AG09319 (cell line): ENCODE data around the gene MYZAP.

Experiments used
- DNase-seq: peaks from one replicate; pipeline ENCODE4 v3.0.0-alpha.2; 2010; ENCODE audit warnings: low read depth; ENCODE audit errors: extremely low read depth
- TF ChIP-seq, protein P1 (sequence below): IDR thresholded peaks from 2 replicates; pipeline ENCODE4 v1.5.1; 2011; ENCODE audit warnings: low read depth, mild to moderate bottlenecking, inconsistent platforms, low read length, moderate library complexity

Gene MYZAP

DNA sequence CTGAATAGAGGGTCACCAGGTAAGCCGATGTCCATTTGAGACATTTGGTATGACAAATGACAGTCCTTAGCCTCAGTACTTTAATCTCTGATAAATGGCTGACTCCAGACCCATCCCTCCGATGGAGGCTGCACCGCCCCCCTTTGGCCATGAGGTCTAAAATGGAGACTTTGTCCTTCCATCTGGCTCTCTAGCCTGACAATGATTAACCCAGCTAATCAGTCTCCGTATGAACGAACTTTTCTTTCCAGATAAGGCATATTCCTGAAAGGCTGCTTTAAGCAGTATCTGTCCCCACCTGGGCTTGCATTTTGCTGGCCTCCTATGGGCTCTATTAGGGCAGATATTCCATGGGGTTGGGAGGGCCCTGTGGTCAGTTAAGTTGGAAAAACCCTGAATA is 10.8 kb upstream of the MYZAP start:
- no peak for DNase-seq
- TF ChIP-seq, protein P1, sequence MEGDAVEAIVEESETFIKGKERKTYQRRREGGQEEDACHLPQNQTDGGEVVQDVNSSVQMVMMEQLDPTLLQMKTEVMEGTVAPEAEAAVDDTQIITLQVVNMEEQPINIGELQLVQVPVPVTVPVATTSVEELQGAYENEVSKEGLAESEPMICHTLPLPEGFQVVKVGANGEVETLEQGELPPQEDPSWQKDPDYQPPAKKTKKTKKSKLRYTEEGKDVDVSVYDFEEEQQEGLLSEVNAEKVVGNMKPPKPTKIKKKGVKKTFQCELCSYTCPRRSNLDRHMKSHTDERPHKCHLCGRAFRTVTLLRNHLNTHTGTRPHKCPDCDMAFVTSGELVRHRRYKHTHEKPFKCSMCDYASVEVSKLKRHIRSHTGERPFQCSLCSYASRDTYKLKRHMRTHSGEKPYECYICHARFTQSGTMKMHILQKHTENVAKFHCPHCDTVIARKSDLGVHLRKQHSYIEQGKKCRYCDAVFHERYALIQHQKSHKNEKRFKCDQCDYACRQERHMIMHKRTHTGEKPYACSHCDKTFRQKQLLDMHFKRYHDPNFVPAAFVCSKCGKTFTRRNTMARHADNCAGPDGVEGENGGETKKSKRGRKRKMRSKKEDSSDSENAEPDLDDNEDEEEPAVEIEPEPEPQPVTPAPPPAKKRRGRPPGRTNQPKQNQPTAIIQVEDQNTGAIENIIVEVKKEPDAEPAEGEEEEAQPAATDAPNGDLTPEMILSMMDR = no peak

GRCh38 chr15:57582090-57582489 is 9.6 kb upstream of the MYZAP start:
- TF ChIP-seq, protein P1 = no peak
- DNase-seq = no peak

DNA sequence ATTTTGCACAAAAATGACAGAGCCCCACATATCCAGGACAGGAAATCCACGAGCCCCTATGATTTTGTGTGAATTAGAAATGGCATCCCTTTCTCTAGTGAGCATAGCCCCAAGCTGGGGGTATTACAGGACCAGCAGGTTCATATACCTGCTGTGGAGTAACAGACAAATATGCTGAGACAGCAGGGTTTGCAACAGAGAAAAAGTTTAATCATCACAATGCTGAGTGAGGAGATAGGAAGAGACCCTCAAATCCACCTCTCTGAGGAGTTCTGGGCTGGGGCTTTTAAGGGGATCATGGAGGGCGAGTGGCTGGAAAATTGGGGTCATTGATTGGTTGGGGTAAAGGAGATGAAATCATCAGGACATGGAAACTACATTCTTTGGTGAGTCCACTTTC is 8.4 kb upstream of the MYZAP start:
- TF ChIP-seq, protein P1 = no peak
- no peak for DNase-seq

DNA sequence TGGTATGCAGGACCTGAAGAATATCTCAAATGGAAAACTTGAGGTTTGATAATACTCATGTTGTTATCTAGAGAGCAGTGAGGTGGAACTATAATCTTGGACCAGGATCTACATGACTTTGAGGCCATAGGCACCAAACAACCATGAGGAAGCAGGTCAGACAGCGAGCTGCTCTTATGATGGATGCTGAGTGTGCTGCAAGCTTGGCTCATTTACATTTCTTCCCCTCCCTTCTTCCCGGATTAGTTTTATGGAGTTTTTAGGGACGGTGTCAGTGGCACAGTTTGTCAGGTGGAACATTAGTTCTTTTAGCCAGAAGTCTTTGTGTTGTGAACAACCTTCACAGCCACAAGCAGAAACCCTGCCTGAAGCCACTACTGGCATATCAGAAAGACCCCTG is 8.0 kb upstream of the MYZAP start:
- no peak for DNase-seq
- TF ChIP-seq, protein P1 = no peak

GRCh38 chr15:57586661-57587424 is 4.9 kb upstream of the MYZAP start:
- TF ChIP-seq, protein P1 = no peak
- no peak for DNase-seq

- no peak for DNase-seq
- TF ChIP-seq, protein P1 = no peak
Observed at GRCh38 chr15:57589281-57589680, 2.4 kb upstream of the MYZAP start.

- TF ChIP-seq, protein P1 = no peak
- no peak for DNase-seq
Observed at GRCh38 chr15:57589754-57590153, 1.9 kb upstream of the MYZAP start.
